Measurements from ENCODE around the gene CTNNBIP1.
"Not testable (repeated sequence)": the region's sequence is repeated elsewhere in the genome, so short reads cannot be mapped to it uniquely, and the experiment has no call there.

The CTNNBIP1 gene

DNA sequence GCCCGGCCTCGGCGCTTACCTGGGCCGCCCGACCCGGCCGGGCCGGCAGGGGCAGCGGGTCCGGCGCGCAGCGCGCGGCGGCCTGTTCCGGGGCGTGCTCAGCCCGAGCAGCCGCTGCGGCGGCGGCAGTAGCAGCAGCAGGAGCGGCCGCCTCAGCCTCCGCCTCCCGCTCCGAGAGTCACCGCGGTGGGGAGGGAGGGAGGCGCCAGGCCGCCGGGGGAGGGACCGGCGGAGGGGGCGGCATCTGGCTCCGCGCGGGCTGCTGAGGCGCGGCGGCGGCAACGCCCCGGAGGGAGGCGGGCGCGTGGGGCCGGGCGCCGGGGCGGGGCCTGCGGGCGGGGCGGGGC is at the start of gene CTNNBIP1:
TSS of gene CTNNBIP1 (minus strand) at position 194 of the 347 bp plus-strand sequence. CDS start 38,205 bp downstream, outside the sequence.
- DNase-seq, result no peak

- DNase-seq, result no peak
Measured at GRCh38 chr1:9957726-9958125, 47.7 kb upstream of the CTNNBIP1 start.

GRCh38 chr1:9946315-9946714 is 36.2 kb upstream of the CTNNBIP1 start:
- no peak for DNase-seq

DNA sequence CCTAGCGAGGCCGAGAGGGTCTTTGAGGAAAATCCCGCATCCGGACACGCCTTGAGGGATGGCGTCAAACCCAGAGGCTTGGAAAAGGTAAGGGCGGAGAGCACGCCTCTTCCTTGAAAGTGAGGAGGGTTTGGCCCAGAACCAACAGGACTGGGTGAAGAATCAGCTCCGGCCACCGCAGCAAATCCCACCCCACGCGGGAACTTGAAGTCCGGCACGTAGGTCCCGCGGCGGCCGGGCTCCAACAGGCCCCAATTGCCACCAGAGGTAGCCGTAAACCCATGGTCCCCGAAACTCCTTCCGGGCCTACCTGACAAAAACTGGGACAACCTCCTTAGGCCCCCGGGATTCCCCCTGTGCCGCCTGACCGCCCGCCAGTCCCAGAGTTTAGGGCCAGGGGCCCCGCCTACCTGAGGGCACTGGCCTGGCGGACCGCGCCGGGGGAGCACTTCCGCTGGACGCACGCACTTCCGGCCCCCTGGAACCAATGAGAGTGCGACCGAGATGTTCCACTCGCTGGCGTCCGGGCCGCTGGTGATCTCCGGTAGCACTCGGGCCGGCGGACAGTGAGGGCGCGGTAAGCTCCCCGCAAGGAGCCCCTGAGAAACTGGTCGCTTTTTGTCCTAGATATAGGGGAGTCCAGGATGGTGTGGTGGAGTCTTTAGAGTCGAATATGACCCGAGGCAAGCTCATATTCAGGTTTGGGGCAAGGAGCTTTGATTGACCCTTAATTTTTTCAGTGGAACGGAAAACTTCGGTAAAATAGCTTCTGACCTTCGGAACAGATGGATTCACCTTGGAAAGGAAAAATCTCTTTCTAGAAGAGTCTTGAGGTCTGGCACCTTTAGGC is 33.1 kb upstream of the CTNNBIP1 start, which contains the start of the genes LZIC and NMNAT1:
TSS of gene LZIC (minus strand) at position 453 of the 850 bp plus-strand sequence. CDS start 6,772 bp downstream, outside the sequence.
TSS of gene NMNAT1 (plus strand) at position 537 of the 850 bp plus-strand sequence. CDS start 28,599 bp downstream, outside the sequence.
- peak; percentile 90 for DNase-seq

- peak; percentile 74 for DNase-seq
Measured at GRCh38 chr1:9942399-9942938, 32.4 kb upstream of the CTNNBIP1 start.

- DNase-seq, result no peak
Measured at GRCh38 chr1:9929431-9930385, 19.6 kb upstream of the CTNNBIP1 start.

DNA sequence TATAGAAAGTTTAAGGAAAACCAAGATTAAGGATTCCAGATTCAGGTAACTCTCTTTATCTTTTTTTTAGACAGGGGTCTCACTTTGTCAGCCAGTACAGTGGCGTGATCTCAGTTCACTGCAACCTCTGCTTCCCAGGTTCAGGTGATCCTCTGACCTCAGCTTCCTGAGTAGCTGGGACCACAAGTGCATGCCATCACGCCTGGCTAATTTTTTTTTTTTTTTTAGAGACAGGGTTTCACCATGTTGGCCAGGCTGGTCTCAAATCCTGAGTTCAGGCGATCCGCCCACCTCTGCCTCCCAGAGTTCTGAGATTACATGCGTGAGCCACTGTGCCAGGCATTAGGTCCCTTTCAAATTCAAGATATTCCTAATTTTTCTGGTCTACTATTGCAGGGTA is 17.2 kb upstream of the CTNNBIP1 start:
- DNase-seq, result no peak

- DNase-seq, result no peak
Measured at GRCh38 chr1:9922342-9922741, 12.3 kb upstream of the CTNNBIP1 start.

DNA sequence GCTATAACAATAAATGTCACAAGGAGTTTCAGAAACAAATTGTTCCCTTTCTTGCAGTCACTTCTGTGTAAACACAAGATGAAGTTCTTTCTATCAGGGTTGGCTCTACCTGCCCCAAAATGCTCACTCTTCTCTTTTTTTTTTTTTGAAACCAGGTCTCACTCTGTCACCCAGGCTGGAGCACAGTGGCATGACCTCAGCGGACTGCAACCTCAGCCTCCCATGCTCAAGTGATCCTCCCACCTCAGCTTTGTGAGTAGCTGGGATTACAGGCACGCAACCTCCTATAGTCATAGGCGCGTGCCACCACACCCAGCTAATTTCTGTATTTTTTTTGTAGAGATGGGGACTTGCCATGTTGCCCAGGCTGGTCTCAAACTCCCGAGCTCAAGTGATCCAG is 10.5 kb upstream of the CTNNBIP1 start:
- DNase-seq, result no peak

DNA sequence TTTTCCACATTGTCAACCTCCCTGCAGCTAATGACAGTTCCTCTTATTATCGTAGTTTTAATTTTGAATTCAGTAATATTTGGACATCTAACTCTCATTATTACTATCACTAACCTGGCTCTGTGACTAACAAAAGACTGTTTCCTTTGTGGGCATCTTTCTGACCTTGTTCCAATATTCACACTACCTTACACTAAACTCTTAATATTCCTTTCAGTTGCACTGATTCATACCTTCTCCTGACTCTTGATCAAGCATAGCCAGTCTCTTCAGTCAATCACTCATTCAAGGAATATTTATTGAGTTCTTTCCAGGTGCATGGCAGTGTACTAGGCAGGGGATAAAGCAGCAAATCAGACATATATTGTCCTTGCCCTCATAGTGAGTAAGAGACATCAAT is 7.8 kb upstream of the CTNNBIP1 start:
- no peak for DNase-seq

DNA sequence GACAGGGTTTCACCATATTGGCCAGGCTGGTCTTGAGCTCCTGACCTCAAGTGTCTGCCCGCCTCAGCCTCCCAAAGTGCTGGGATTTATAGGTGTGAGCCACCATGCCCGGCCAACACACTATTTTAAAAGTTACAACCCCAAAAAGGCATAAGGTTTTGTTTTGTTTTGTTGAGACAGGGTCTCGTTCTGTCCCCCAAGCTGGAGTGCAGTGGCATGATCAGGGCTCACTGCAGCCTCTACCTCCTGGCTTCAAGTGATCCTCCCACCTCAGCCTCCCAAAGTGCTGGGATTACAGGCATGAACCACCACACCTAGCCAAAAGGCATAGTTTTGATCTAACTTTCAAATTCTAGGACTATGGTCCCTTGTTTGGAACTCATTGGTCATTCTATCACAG is 7.4 kb upstream of the CTNNBIP1 start:
- not testable (repeated sequence) for DNase-seq

GRCh38 chr1:9916452-9916851 is 6.4 kb upstream of the CTNNBIP1 start:
- DNase-seq, result no peak

DNA sequence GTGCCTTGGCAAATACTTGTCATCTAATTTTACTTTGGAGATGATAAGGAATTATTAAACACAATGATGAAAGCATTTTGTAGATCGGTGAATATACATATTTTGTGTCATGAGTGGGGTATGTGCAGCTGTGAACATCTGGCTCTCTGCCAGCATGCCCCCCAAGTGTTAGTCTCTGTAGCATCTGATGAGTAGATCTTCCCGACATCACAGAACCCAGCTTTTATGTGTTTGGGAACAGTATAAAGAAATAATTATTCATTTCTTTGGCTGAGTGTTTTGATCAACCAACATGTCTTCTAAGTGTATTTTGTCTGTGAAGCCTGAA is 4.5 kb upstream of the CTNNBIP1 start:
- DNase-seq, result no peak

GRCh38 chr1:9912264-9912936 is 2.3 kb upstream of the CTNNBIP1 start:
- no peak for DNase-seq

GRCh38 chr1:9910423-9911178 is 532 bp upstream of the CTNNBIP1 start:
- DNase-seq, result peak; percentile 90

- no peak for DNase-seq
Measured at GRCh38 chr1:9909234-9910046, 629 bp downstream of the CTNNBIP1 start.

- no peak for DNase-seq
Measured at GRCh38 chr1:9908871-9909233, 1.2 kb downstream of the CTNNBIP1 start.

GRCh38 chr1:9907441-9907840 is 2.6 kb downstream of the CTNNBIP1 start:
- no peak for DNase-seq

DNA sequence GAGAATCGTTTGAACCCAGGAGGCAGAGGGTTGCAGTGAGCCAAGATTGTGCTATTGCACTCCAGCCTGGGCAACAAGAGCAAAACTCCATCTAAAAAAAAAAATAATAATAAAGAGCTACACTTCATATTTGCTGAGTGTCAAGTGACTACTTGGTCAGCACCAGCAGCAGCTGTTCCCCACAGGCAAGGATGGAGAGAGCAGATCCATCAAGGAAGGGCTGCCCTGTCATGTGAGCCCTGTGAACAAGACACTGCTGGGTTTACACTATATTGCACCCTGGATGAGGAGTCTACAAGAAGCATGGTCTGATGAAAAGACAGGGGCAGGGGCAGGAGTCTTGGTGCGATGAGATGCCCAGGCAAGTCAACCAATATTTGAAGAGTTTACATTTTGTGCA is 3.6 kb downstream of the CTNNBIP1 start:
- DNase-seq, result no peak

DNA sequence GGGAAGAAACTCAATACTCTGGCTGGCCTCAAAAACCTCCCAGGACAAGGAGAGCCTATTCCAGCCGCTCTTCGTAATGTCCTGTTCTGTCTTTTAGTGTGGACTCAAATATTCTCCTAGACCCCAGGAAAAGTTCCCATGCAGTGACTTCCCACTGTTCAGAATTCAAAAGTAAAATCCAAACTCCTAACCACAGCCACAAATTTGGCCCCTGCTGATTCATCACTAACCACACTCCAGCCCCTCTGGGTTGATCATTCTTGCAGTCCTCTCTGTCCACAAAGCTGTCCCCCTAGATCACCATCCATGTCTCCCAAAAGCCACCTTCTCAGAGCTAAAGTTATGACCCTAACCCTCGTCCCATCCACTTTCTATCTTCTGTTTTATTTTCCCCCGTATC is 5.1 kb downstream of the CTNNBIP1 start:
- no peak for DNase-seq

- no peak for DNase-seq
Measured at GRCh38 chr1:9904596-9904995, 5.5 kb downstream of the CTNNBIP1 start.
